IMR-90 (cell line): Measurements from ENCODE around the gene PDXK.

Experiments
- CEBPB ChIP-seq: IDR thresholded peaks from 2 replicates; pipeline ENCODE4 v1.6.1; 2012; ENCODE audit warnings: low read depth, low read length, improper control_type of control experiment
- CHD1 ChIP-seq: IDR thresholded peaks from 2 replicates; pipeline ENCODE4 v1.6.1; 2012; ENCODE audit warnings: low read depth, low read length, improper control_type of control experiment
- CTCF ChIP-seq: conservative IDR thresholded peaks from 2 replicates; pipeline ENCODE4 v1.5.1; 2012; ENCODE audit warnings: mild to moderate bottlenecking, low read depth, low read length, improper control_type of control experiment
- ELK1 ChIP-seq: fragments of 150-350 bp; IDR thresholded peaks from 2 replicates; pipeline ENCODE4 v1.6.1; 2016; ENCODE audit warnings: low read depth, mild to moderate bottlenecking, low read length, moderate library complexity, borderline replicate concordance
- MAFK ChIP-seq: IDR thresholded peaks from 2 replicates; pipeline ENCODE4 v1.6.1; 2012; ENCODE audit warnings: low read depth, low read length, improper control_type of control experiment
- POLR2A ChIP-seq: IDR thresholded peaks from 2 replicates; pipeline ENCODE4 v1.6.1; 2012; ENCODE audit warnings: mild to moderate bottlenecking, low read depth, low read length
- RAD21 ChIP-seq: IDR thresholded peaks from 2 replicates; pipeline ENCODE4 v1.6.1; 2012; ENCODE audit warnings: low read length, improper control_type of control experiment
- RFX5 ChIP-seq: IDR thresholded peaks from 2 replicates; pipeline ENCODE4 v1.8.0; 2012; ENCODE audit warnings: low read depth, mild to moderate bottlenecking, low read length, moderate library complexity
- SMC3 ChIP-seq: fragments of 150-350 bp; IDR thresholded peaks from 2 replicates; pipeline ENCODE4 v1.6.1; 2016; ENCODE audit warnings: low read depth, mild to moderate bottlenecking, antibody characterized with exemption, low read length, moderate library complexity

DNA sequence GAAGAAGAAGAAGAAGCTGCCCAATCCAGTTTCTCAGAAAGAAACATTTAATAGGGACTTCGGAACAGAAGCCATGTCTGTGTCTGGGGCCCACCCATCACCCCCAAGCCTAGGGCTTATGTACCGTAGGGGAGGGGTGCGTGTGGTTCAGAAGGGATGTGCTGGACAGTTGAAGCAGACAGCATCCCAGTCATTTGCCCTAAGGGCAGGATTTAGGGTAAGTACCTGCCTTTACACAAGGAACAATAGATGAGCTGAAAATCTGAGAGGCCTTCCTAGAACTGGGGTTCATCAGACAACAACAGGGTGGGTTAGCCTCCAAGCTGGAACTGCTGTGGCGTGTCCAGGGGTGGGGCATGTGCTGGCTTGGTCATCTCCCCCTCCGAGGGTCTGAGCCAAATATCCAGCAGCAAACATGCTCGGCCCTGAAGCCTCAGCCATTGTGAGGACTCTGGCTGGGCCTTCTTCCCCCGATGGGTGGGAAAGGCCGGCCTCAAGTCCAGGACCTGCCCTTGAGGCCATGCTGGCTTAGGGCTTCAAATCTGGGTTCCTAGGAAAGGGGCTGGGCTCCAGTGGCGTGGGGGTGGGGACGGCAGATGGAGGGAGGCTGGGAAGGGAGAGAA lies 45.1 kb downstream of the PDXK start:
- TF ChIP-seq POLR2A, result no peak
- TF ChIP-seq CTCF, result no peak
- TF ChIP-seq SMC3, result no peak
- TF ChIP-seq RFX5, result no peak
- no peak for TF ChIP-seq CHD1
- no peak for TF ChIP-seq ELK1
- no peak for TF ChIP-seq CEBPB
- TF ChIP-seq MAFK, result no peak
- TF ChIP-seq RAD21, result no peak
